ENCODE results near the gene NTN4.

DNA sequence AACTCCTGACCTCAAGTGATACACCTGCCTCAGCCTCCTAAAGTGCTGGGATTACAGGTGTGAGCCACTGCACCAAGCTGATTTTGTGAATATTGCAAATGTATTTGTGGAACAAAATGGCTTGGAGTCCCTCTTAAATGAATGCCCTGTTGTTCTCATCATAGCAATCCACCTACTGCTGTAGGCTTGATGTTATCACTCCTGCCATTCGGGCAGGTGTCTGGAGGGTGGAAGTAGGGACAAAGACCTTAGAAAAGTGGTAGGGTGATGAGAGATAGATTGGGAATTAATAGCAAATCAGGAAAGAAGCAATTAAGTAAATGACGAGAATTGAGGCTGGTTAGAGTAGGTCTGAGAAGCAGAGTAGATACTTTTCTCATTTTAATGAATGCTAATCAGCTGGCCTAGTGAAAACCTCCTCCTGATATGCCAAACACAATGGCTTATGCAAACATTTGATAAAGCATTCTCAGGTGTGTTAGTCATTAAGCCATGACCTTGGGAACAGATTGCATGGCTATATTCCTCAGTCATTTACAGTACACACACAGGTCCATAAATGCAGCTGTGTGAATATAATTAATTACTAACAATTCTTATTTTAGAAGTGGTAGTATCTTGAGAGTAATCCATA, 178.8 kb downstream of the NTN4 start:
- TF ChIP-seq, protein P1, sequence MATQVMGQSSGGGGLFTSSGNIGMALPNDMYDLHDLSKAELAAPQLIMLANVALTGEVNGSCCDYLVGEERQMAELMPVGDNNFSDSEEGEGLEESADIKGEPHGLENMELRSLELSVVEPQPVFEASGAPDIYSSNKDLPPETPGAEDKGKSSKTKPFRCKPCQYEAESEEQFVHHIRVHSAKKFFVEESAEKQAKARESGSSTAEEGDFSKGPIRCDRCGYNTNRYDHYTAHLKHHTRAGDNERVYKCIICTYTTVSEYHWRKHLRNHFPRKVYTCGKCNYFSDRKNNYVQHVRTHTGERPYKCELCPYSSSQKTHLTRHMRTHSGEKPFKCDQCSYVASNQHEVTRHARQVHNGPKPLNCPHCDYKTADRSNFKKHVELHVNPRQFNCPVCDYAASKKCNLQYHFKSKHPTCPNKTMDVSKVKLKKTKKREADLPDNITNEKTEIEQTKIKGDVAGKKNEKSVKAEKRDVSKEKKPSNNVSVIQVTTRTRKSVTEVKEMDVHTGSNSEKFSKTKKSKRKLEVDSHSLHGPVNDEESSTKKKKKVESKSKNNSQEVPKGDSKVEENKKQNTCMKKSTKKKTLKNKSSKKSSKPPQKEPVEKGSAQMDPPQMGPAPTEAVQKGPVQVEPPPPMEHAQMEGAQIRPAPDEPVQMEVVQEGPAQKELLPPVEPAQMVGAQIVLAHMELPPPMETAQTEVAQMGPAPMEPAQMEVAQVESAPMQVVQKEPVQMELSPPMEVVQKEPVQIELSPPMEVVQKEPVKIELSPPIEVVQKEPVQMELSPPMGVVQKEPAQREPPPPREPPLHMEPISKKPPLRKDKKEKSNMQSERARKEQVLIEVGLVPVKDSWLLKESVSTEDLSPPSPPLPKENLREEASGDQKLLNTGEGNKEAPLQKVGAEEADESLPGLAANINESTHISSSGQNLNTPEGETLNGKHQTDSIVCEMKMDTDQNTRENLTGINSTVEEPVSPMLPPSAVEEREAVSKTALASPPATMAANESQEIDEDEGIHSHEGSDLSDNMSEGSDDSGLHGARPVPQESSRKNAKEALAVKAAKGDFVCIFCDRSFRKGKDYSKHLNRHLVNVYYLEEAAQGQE (IDR thresholded peaks at IDR 0.05; ENCODE audit: insufficient read depth in 1 of 2, low read depth in 2 of 2, low read length in 2 of 2): no peak
- TF ChIP-seq POLR2AphosphoS5 (IDR thresholded peaks at IDR 0.05; ENCODE audit: low read depth, low read length) (no peak), TAF1 (IDR thresholded peaks at IDR 0.05; ENCODE audit: borderline replicate concordance, insufficient read depth, low read length) (no peak), SIN3A (IDR thresholded peaks at IDR 0.05; ENCODE audit: borderline replicate concordance, insufficient read depth, low read length) (no peak)

All from PFSK-1 (cell line).